H1 (cell line): Measurements from ENCODE around the gene PLCB3.

Source experiments
- ASH2L ChIP-seq: fragments of 200-600, 300-600 bp; sonication (generic); IDR thresholded peaks from one replicate; pipeline ENCODE4 v1.7.1; 2017; ENCODE audit warnings: low read length
- ATF3 ChIP-seq: IDR thresholded peaks from 2 replicates; pipeline ENCODE4 v1.6.1; 2011; ENCODE audit warnings: low read depth, mild to moderate bottlenecking, low read length; ENCODE audit not compliant: insufficient read depth
- CTCF ChIP-seq, 3 experiments: IDR thresholded peaks; 1 replicate in 2 of 3; 2 replicates in 1 of 3; pipeline versions ENCODE4 v1.5.1 to v1.6.1; 2011; ENCODE audit warnings: low read length in 3 of 3, mild to moderate bottlenecking in 3 of 3, inconsistent platforms in 2 of 3, low read depth in 1 of 3, moderate library complexity in 1 of 3; ENCODE audit not compliant: insufficient read depth in 1 of 3; ENCODE audit errors: control extremely low read depth in 1 of 3
- EP300 ChIP-seq, 2 experiments: IDR thresholded peaks; 1 replicate in 1 of 2; 2 replicates in 1 of 2; pipeline ENCODE4 v1.6.1; 2011 to 2012; ENCODE audit warnings: low read depth in 2 of 2, low read length in 2 of 2, mild to moderate bottlenecking in 2 of 2, borderline replicate concordance in 1 of 2, inconsistent platforms in 1 of 2, moderate library complexity in 1 of 2
- EZH2 ChIP-seq: fragments of 200-600 bp; sonication (generic); IDR thresholded peaks from 2 replicates; pipeline ENCODE4 v1.7.1; 2012; ENCODE audit warnings: low read depth, mild to moderate bottlenecking, moderate library complexity, low read length, inconsistent platforms; ENCODE audit not compliant: severe bottlenecking
- JUND ChIP-seq: IDR thresholded peaks from 2 replicates; pipeline ENCODE4 v1.6.1; 2011; ENCODE audit warnings: mild to moderate bottlenecking, improper control_type of control experiment, low read length
- KDM5A ChIP-seq: fragments of 200-600 bp; IDR thresholded peaks from 2 replicates; pipeline ENCODE4 v1.7.1; 2012; ENCODE audit warnings: mild to moderate bottlenecking, low read length, inconsistent platforms, mixed read lengths
- MAX ChIP-seq: IDR thresholded peaks from 2 replicates; pipeline ENCODE4 v1.6.1; 2012; ENCODE audit warnings: inconsistent platforms
- POLR2A ChIP-seq, 2 experiments: IDR thresholded peaks; 1 replicate in 1 of 2; 2 replicates in 1 of 2; pipeline ENCODE4 v1.6.1; 2011; ENCODE audit warnings: low read depth in 2 of 2, low read length in 2 of 2, mild to moderate bottlenecking in 2 of 2; ENCODE audit errors: control extremely low read depth in 1 of 2
- POLR2AphosphoS5 ChIP-seq: IDR thresholded peaks from 2 replicates; pipeline ENCODE4 v1.6.1; 2011; ENCODE audit warnings: low read depth, low read length
- RAD21 ChIP-seq, 2 experiments: IDR thresholded peaks in 1 of 2; conservative IDR thresholded peaks in 1 of 2; 2 replicates each; pipeline ENCODE4 v1.6.1; 2011; ENCODE audit warnings: low read depth in 2 of 2, low read length in 2 of 2, improper control_type of control experiment in 1 of 2, inconsistent platforms in 1 of 2, mild to moderate bottlenecking in 1 of 2, moderate library complexity in 1 of 2
- RBBP5 ChIP-seq: IDR thresholded peaks from 2 replicates; pipeline ENCODE4 v1.7.1; 2012; ENCODE audit warnings: low read depth, mild to moderate bottlenecking, inconsistent platforms, low read length, moderate library complexity, borderline replicate concordance
- SIN3A ChIP-seq, 2 experiments: IDR thresholded peaks in 1 of 2; conservative IDR thresholded peaks in 1 of 2; 2 replicates each; pipeline ENCODE4 v1.6.1; 2011 to 2012; ENCODE audit warnings: low read length in 2 of 2, improper control_type of control experiment in 1 of 2, low read depth in 1 of 2, mild to moderate bottlenecking in 1 of 2
- SRF ChIP-seq: IDR thresholded peaks from 2 replicates; pipeline ENCODE4 v1.6.1; 2011; ENCODE audit warnings: mild to moderate bottlenecking, low read depth, low read length, moderate library complexity

- no peak for TF ChIP-seq CTCF (IDR thresholded peaks at IDR 0.05; ENCODE audit: control extremely low read depth in 1 of 3, insufficient read depth in 1 of 3, low read depth in 1 of 3, low read length in 3 of 3)
- TF ChIP-seq RBBP5 = no peak
- TF ChIP-seq EP300 (IDR thresholded peaks at IDR 0.05; ENCODE audit: borderline replicate concordance in 1 of 2, low read depth in 2 of 2, low read length in 2 of 2) = no peak
- TF ChIP-seq EZH2 = no peak
- no peak for TF ChIP-seq POLR2A (IDR thresholded peaks at IDR 0.05; ENCODE audit: control extremely low read depth in 1 of 2, low read depth in 2 of 2, low read length in 2 of 2)
- TF ChIP-seq SRF = no peak
- no peak for TF ChIP-seq POLR2AphosphoS5
- TF ChIP-seq JUND = no peak
- no peak for TF ChIP-seq ASH2L
- no peak for TF ChIP-seq RAD21 (IDR thresholded peaks at IDR 0.05 in 1 of 2, conservative IDR thresholded peaks at IDR 0.05 in 1 of 2; ENCODE audit: low read depth in 2 of 2, low read length in 2 of 2)
- no peak for TF ChIP-seq ATF3
- no peak for TF ChIP-seq KDM5A
- TF ChIP-seq SIN3A (conservative IDR thresholded peaks at IDR 0.05 in 1 of 2, IDR thresholded peaks at IDR 0.05 in 1 of 2; ENCODE audit: low read depth in 1 of 2, low read length in 2 of 2) = no peak
- TF ChIP-seq MAX = no peak
These were observed 43.1 kb upstream of the PLCB3 start for GRCh38 chr11:64208086-64208795.
